ENCODE measurements around the gene DISP2.

Gene DISP2

GRCh38 chr15:40365016-40365415 is 7.0 kb downstream of the DISP2 start:
- DNase-seq = no peak

- DNase-seq = no peak
These were observed 7.8 kb downstream of the DISP2 start for GRCh38 chr15:40365624-40366456.

GRCh38 chr15:40366457-40367370 is 8.7 kb downstream of the DISP2 start:
- no peak for DNase-seq

GRCh38 chr15:40367371-40367685 is 9.3 kb downstream of the DISP2 start:
- no peak for DNase-seq

- peak; percentile 80 for DNase-seq
These were observed 9.9 kb downstream of the DISP2 start for GRCh38 chr15:40367686-40368611.

GRCh38 chr15:40368719-40369473 is 10.9 kb downstream of the DISP2 start:
- no peak for DNase-seq

GRCh38 chr15:40369474-40369869 is 11.5 kb downstream of the DISP2 start:
- no peak for DNase-seq

GRCh38 chr15:40369971-40370370 is 12.0 kb downstream of the DISP2 start:
- DNase-seq = no peak

- DNase-seq = no peak
These were observed 15.0 kb downstream of the DISP2 start for GRCh38 chr15:40372981-40373380.

- DNase-seq = no peak
These were observed 19.6 kb downstream of the DISP2 start for GRCh38 chr15:40377606-40378005.

- no peak for DNase-seq
These were observed 21.4 kb downstream of the DISP2 start for GRCh38 chr15:40379374-40379773.

- no peak for DNase-seq
These were observed 21.8 kb downstream of the DISP2 start for GRCh38 chr15:40379853-40380252.

- no peak for DNase-seq
These were observed 22.6 kb downstream of the DISP2 start for GRCh38 chr15:40380636-40381035.

- no peak for DNase-seq
These were observed 24.0 kb downstream of the DISP2 start for GRCh38 chr15:40381818-40382529.

- DNase-seq = peak; percentile 37
These were observed 24.8 kb downstream of the DISP2 start, which contains the start of gene KNSTRN for GRCh38 chr15:40382580-40383456. Gene KNSTRN, plus strand, starts transcription at chr15:40382721. Its CDS starts 115 bp downstream, at chr15:40382836.

- no peak for DNase-seq
These were observed 28.5 kb downstream of the DISP2 start for GRCh38 chr15:40386480-40386879.

GRCh38 chr15:40388941-40389823 is 31.2 kb downstream of the DISP2 start:
- DNase-seq = no peak

- no peak for DNase-seq
These were observed 32.0 kb downstream of the DISP2 start for GRCh38 chr15:40389824-40390595.
